GM12864 (cell line): Measurements from ENCODE around the gene CD244.

Experiments used
- DNase-seq: peaks from one replicate; pipeline ENCODE4 v3.0.0-alpha.2; 2011; ENCODE audit warnings: low read depth
- H3K4me3 ChIP-seq: 2 replicates; pipeline ENCODE4 v1.5.1; 2011; ENCODE audit warnings: mild to moderate bottlenecking, low read depth, low read length, control low read depth
- CTCF ChIP-seq: IDR thresholded peaks from 2 replicates; pipeline ENCODE4 v1.5.1; 2011; ENCODE audit warnings: low read depth, mild to moderate bottlenecking, moderate library complexity, low read length, control low read depth, inconsistent platforms; ENCODE audit errors: missing control alignments

CD244 gene

GRCh38 chr1:160858097-160858496, 4.6 kb downstream of the CD244 start:
- H3K4me3 ChIP-seq, result no peak overlapping the region
- DNase-seq, result no peak
- no peak for TF ChIP-seq CTCF

GRCh38 chr1:160855181-160855981, 7.3 kb downstream of the CD244 start:
- TF ChIP-seq CTCF, result no peak
- DNase-seq, result no peak
- no peak overlapping the region for H3K4me3 ChIP-seq

GRCh38 chr1:160853754-160854153, 8.9 kb downstream of the CD244 start:
- no peak for DNase-seq
- H3K4me3 ChIP-seq, result no peak overlapping the region
- TF ChIP-seq CTCF, result no peak

- DNase-seq, result no peak
- no peak overlapping the region for H3K4me3 ChIP-seq
- no peak for TF ChIP-seq CTCF
Measured at GRCh38 chr1:160853014-160853413, 9.7 kb downstream of the CD244 start.

- no peak for DNase-seq
- no peak overlapping the region for H3K4me3 ChIP-seq
- TF ChIP-seq CTCF, result no peak
Measured at GRCh38 chr1:160850993-160851392, 11.7 kb downstream of the CD244 start.

GRCh38 chr1:160850541-160850940, 12.1 kb downstream of the CD244 start:
- TF ChIP-seq CTCF, result no peak
- no peak overlapping the region for H3K4me3 ChIP-seq
- DNase-seq, result no peak

- no peak for TF ChIP-seq CTCF
- no peak overlapping the region for H3K4me3 ChIP-seq
- no peak for DNase-seq
Measured at GRCh38 chr1:160846281-160846680, 16.4 kb downstream of the CD244 start.
